CD4-positive, alpha-beta T cell treated with Interleukin-1 beta for 1 hour (primary cell): ENCODE results near the gene LIM2.

Source experiments
- DNase-seq, 2 donors: peaks; one replicate each; pipeline ENCODE4 v3.0.0-alpha.2; 2020 to 2022

LIM2 gene

GRCh38 chr19:51338563-51339312, 49.0 kb downstream of the LIM2 start:
- peak; percentile 83 for DNase-seq

GRCh38 chr19:51337861-51338562, 49.8 kb downstream of the LIM2 start:
- DNase-seq, result no peak

GRCh38 chr19:51337141-51337860, 50.5 kb downstream of the LIM2 start:
- no peak for DNase-seq

GRCh38 chr19:51333836-51334460, 53.8 kb downstream of the LIM2 start:
- no peak for DNase-seq

- DNase-seq, result no peak
Observed at GRCh38 chr19:51331716-51332115, 56.1 kb downstream of the LIM2 start.

GRCh38 chr19:51331193-51331592, 56.6 kb downstream of the LIM2 start:
- DNase-seq, result no peak

- DNase-seq, result no peak
Observed at GRCh38 chr19:51330366-51330765, 57.4 kb downstream of the LIM2 start.
